IMR-90 (cell line): Measurements from ENCODE around the gene IL3RA. TPM values are rescaled to one million over a fixed set of nuclear protein-coding genes. Genes with fewer than 3 reads are reported as not detected.
"Not testable (repeated sequence)": the region's sequence is repeated elsewhere in the genome, so short reads cannot be mapped to it uniquely, and the experiment has no call there.

Source experiments
- ATAC-seq: fragments of 200-7000 bp; cut with Tn5 transposase; 2 replicates; pipeline ENCODE4 v1.9.1; 2020; ENCODE audit warnings: low read depth, mild to moderate bottlenecking, moderate library complexity
- BruUV-seq: library from RNA; stranded (reverse); fragments of 400-500 nt; replicated peaks from 2 replicates; lab custom pipeline; 2021; lab: Mats Ljungman, UMichigan
- CTCF ChIA-PET: fragments of 300-600 bp; formaldehyde crosslinking; extraction: SDS; loops from one replicate; lab custom pipeline; 2021; ENCODE audit warnings: antibody characterized with exemption; lab: Yijun Ruan, JAX
- POLR2A ChIA-PET: fragments of 300-600 bp; sonication (Branson Sonifier 250); formaldehyde crosslinking; loops from one replicate; lab custom pipeline; 2022; ENCODE audit warnings: antibody characterized with exemption; ENCODE audit not compliant: unreplicated experiment; lab: Charles Lee
- DNase-seq: peaks from one replicate; pipeline ENCODE4 v3.0.0; 2013
- H2AFZ ChIP-seq: replicated peaks from 2 replicates; pipeline ENCODE3; 2013; ENCODE audit warnings: low read length, mild to moderate bottlenecking; ENCODE audit not compliant: poor library complexity
- H2AK5ac ChIP-seq: 2 replicates; pipeline ENCODE4 v1.6.1; 2013; ENCODE audit warnings: low read depth, low read length, inconsistent platforms
- H2AK9ac ChIP-seq: replicated peaks from 2 replicates; pipeline ENCODE3; 2013; ENCODE audit warnings: mild to moderate bottlenecking, low read depth, low read length, moderate library complexity; ENCODE audit not compliant: poor library complexity
- H2BK120ac ChIP-seq: 2 replicates; pipeline ENCODE4 v1.6.1; 2013; ENCODE audit warnings: low read depth, low read length, inconsistent platforms
- H2BK15ac ChIP-seq: 3 replicates; pipeline ENCODE4 v1.6.1; 2013; ENCODE audit warnings: low read depth, low read length, inconsistent platforms
- H2BK20ac ChIP-seq: 2 replicates; pipeline ENCODE4 v1.6.1; 2013; ENCODE audit warnings: low read depth, mild to moderate bottlenecking, inconsistent platforms, low read length, moderate library complexity
- H2BK5ac ChIP-seq: 2 replicates; pipeline ENCODE4 v1.6.1; 2013; ENCODE audit warnings: mild to moderate bottlenecking, low read depth, low read length, inconsistent platforms; ENCODE audit not compliant: poor library complexity, severe bottlenecking
- H3K14ac ChIP-seq: replicated peaks from 2 replicates; pipeline ENCODE4 v1.6.1; 2013; ENCODE audit warnings: low read depth, low read length, inconsistent platforms
- H3K18ac ChIP-seq: 2 replicates; pipeline ENCODE4 v1.6.1; 2013; ENCODE audit warnings: low read depth, low read length, control low read depth
- H3K23ac ChIP-seq: 2 replicates; pipeline ENCODE4 v1.6.1; 2013; ENCODE audit warnings: low read depth, low read length, inconsistent platforms
- H3K27ac ChIP-seq: 2 replicates; pipeline ENCODE4 v1.5.1; 2013; ENCODE audit warnings: mild to moderate bottlenecking, control low read depth, low read length; ENCODE audit not compliant: insufficient read depth
- H3K27me3 ChIP-seq: 2 replicates; pipeline ENCODE4 v1.6.1; 2013; ENCODE audit warnings: low read length; ENCODE audit not compliant: control insufficient read depth, insufficient read depth
- H3K36me3 ChIP-seq: 2 replicates; pipeline ENCODE4 v1.6.1; 2013; ENCODE audit warnings: low read length, mixed read lengths; ENCODE audit not compliant: control insufficient read depth, insufficient read depth
- H3K4ac ChIP-seq: 2 replicates; pipeline ENCODE4 v1.6.1; 2013; ENCODE audit warnings: low read depth, low read length, inconsistent platforms
- H3K4me1 ChIP-seq: 2 replicates; pipeline ENCODE4 v1.6.1; 2013; ENCODE audit warnings: low read length, mixed read lengths; ENCODE audit not compliant: control insufficient read depth, insufficient read depth
- H3K4me2 ChIP-seq: 2 replicates; pipeline ENCODE4 v1.6.1; 2013; ENCODE audit warnings: low read depth, mild to moderate bottlenecking, control low read depth, low read length, moderate library complexity
- H3K4me3 ChIP-seq: 2 replicates; pipeline ENCODE4 v1.5.1; 2013; ENCODE audit warnings: low read depth, mild to moderate bottlenecking, control low read depth, low read length, moderate library complexity; ENCODE audit not compliant: insufficient read depth
- H3K56ac ChIP-seq: 2 replicates; pipeline ENCODE4 v1.6.1; 2013; ENCODE audit warnings: low read length, inconsistent platforms; ENCODE audit not compliant: insufficient read depth; ENCODE audit errors: extremely low read depth
- H3K79me1 ChIP-seq, 2 experiments: 2 replicates each; pipeline ENCODE4 v1.6.1; 2013; ENCODE audit warnings: low read length in 2 of 2, inconsistent platforms in 1 of 2, low read depth in 1 of 2
- H3K9ac ChIP-seq: 2 replicates; pipeline ENCODE4 v1.6.1; 2013; ENCODE audit warnings: low read depth, low read length, control low read depth
- H3K9me1 ChIP-seq: 2 replicates; pipeline ENCODE4 v1.6.1; 2013; ENCODE audit warnings: low read length, inconsistent platforms; ENCODE audit not compliant: insufficient read depth
- H3K9me3 ChIP-seq: 2 replicates; pipeline ENCODE4 v1.6.1; 2013; ENCODE audit warnings: low read length; ENCODE audit not compliant: control insufficient read depth, insufficient read depth
- H4K20me1 ChIP-seq: 2 replicates; pipeline ENCODE4 v1.6.1; 2013; ENCODE audit warnings: low read length, inconsistent platforms; ENCODE audit not compliant: insufficient read depth
- H4K5ac ChIP-seq: 2 replicates; pipeline ENCODE4 v1.6.1; 2013; ENCODE audit warnings: mild to moderate bottlenecking, low read depth, low read length, control low read depth
- H4K8ac ChIP-seq, 2 experiments: 2 replicates each; pipeline ENCODE4 v1.6.1; 2013; ENCODE audit warnings: low read depth in 2 of 2, low read length in 2 of 2, control low read depth in 1 of 2, inconsistent platforms in 1 of 2
- H4K91ac ChIP-seq: 2 replicates; pipeline ENCODE4 v1.6.1; 2013; ENCODE audit warnings: low read depth, low read length, inconsistent platforms; ENCODE audit not compliant: insufficient read depth
- CHD1 ChIP-seq: IDR thresholded peaks from 2 replicates; pipeline ENCODE4 v1.6.1; 2012; ENCODE audit warnings: low read depth, low read length, improper control_type of control experiment
- ELK1 ChIP-seq: fragments of 150-350 bp; IDR thresholded peaks from 2 replicates; pipeline ENCODE4 v1.6.1; 2016; ENCODE audit warnings: low read depth, mild to moderate bottlenecking, low read length, moderate library complexity, borderline replicate concordance
- MAZ ChIP-seq: IDR thresholded peaks from 2 replicates; pipeline ENCODE4 v1.6.1; 2012; ENCODE audit warnings: low read depth, mild to moderate bottlenecking, low read length, improper control_type of control experiment, moderate library complexity, borderline replicate concordance
- MXI1 ChIP-seq: IDR thresholded peaks from 2 replicates; pipeline ENCODE4 v1.6.1; 2012; ENCODE audit warnings: low read depth, mild to moderate bottlenecking, low read length, moderate library complexity, borderline replicate concordance
- NFE2L2 ChIP-seq: fragments of 150-350 bp; IDR thresholded peaks from 2 replicates; pipeline ENCODE4 v1.6.1; 2016; ENCODE audit warnings: low read depth, mild to moderate bottlenecking, low read length
- RAD21 ChIP-seq: IDR thresholded peaks from 2 replicates; pipeline ENCODE4 v1.6.1; 2012; ENCODE audit warnings: low read length, improper control_type of control experiment
- USF2 ChIP-seq: fragments of 150-350 bp; IDR thresholded peaks from 2 replicates; pipeline ENCODE4 v1.6.1; 2017; ENCODE audit warnings: mild to moderate bottlenecking, antibody characterized with exemption, low read length, low read depth
- WGBS, 2 experiments: methylation state at CpG; one replicate each; pipeline versions ENCODE4 v1.1.5 to v1.1.7; 2013; ENCODE audit warnings: missing lambda C conversion rate in 2 of 2; ENCODE audit not compliant: insufficient read length in 1 of 2; ENCODE audit errors: extremely low coverage in 2 of 2; 5-methylcytosine and 5-hydroxymethylcytosine counted together
- dilution Hi-C: fragments of 300-500 bp; cut with HindIII; formaldehyde crosslinking; loops from one replicate; pipeline ENCODE4 v1.14.3; 2018; ENCODE audit warnings: low sequenced_read_pairs; ENCODE audit not compliant: unreplicated experiment
- in situ Hi-C: fragments of 300-500 bp; cut with MboI; formaldehyde crosslinking; loops from 3 replicates; pipeline ENCODE4 v1.14.3; 2019; ENCODE audit warnings: low sequenced_read_pairs, inconsistent platforms, mixed read lengths
- intact Hi-C: fragments of 100-400 bp; cut with micrococcal nuclease; formaldehyde crosslinking; loops from 2 replicates; pipeline ENCODE4 v1.10.0; 2022
- polyA plus RNA-seq, 3 experiments: library from polyadenylated mRNA; depleted of rRNA; stranded (reverse); fragments of >200 nt; gene quantifications; 2 replicates each; pipeline ENCODE4 v1.2.3, GENCODE V29; 2012; ENCODE audit warnings: low replicate concordance in 1 of 3
- total RNA-seq: library from RNA; depleted of rRNA; stranded (reverse); fragments of >200 nt; gene quantifications from 2 replicates; pipeline ENCODE4 v1.2.3, GENCODE V29; 2012

The IL3RA gene
- total and polyA plus RNA-seq, 2 of the 4 experiments (the other 2 are of a cell fraction), result not detected

- ChIA-PET POLR2A (no interaction called here), CTCF (no interaction called here)
- Histone ChIP-seq H2AFZ (no peak overlapping the region), H3K9ac (no peak overlapping the region), H3K23ac (no peak overlapping the region), H3K4ac (no peak overlapping the region), H4K8ac (no peak overlapping the region), H3K9me3 (peaks cover 7% of the 10 kb centered on the region; the same call in 1 of the 2 replicates), H3K79me1 (no peaks in the 10 kb centered on the region), H2BK5ac (no peak overlapping the region), H4K91ac (no peak overlapping the region), H3K4me1 (no peaks in the 10 kb centered on the region), H2BK120ac (no peak overlapping the region), H3K18ac (no peak overlapping the region), H3K36me3 (no peaks in the 10 kb centered on the region), H2AK9ac (no peak overlapping the region), H4K20me1 (no peaks in the 10 kb centered on the region), H3K27me3 (no peaks in the 10 kb centered on the region), H2BK20ac (no peak overlapping the region), H3K27ac (no peak overlapping the region), H3K9me1 (no peaks in the 10 kb centered on the region), H3K4me3 (no peak overlapping the region), H2BK15ac (no peak overlapping the region), H3K4me2 (no peak overlapping the region), H3K14ac (no peak overlapping the region), H2AK5ac (no peak overlapping the region), H4K5ac (no peak overlapping the region), H3K56ac (no peak overlapping the region)
- DNase-seq, result no peak
- BruUV-seq, result no TSS peak
- dilution Hi-C loops, result no loop called here
- ATAC-seq, result no peak
- 100% methylated on average over 4 of the region's 12 CpGs; no CpG with 5 or more reads in 1 of the 2 experiments for WGBS, 2 experiments
- intact Hi-C loops, result no loop called here
- in situ Hi-C loops, result no loop called here
- TF ChIP-seq NFE2L2, result no peak
- TF ChIP-seq MAZ, result no peak
- TF ChIP-seq MXI1, result no peak
- TF ChIP-seq ELK1, result no peak
- TF ChIP-seq RAD21, result no peak
- TF ChIP-seq CHD1, result no peak
- TF ChIP-seq USF2, result no peak
These were observed 6.0 kb upstream of the IL3RA start for GRCh38 chrX:1330605-1331004.

- H3K4me3 ChIP-seq, H4K5ac ChIP-seq, H2BK15ac ChIP-seq, ATAC-seq, H4K8ac ChIP-seq, H3K14ac ChIP-seq, BruUV-seq, CTCF ChIA-PET, H4K91ac ChIP-seq, H3K27me3 ChIP-seq, intact Hi-C loops, H2AK9ac ChIP-seq, H3K9me1 ChIP-seq, H3K27ac ChIP-seq, H2AK5ac ChIP-seq, H2BK5ac ChIP-seq, in situ Hi-C loops, H3K9ac ChIP-seq, H3K4me1 ChIP-seq, H3K9me3 ChIP-seq, H3K56ac ChIP-seq, H3K79me1 ChIP-seq, H4K20me1 ChIP-seq, DNase-seq, dilution Hi-C loops, H3K23ac ChIP-seq, H3K36me3 ChIP-seq, POLR2A ChIA-PET, H3K4ac ChIP-seq, H3K18ac ChIP-seq, H2BK120ac ChIP-seq, H2BK20ac ChIP-seq, H2AFZ ChIP-seq, H3K4me2 ChIP-seq: not testable (repeated sequence)
- 100% methylated on average over 1 of the region's 4 CpGs; no CpG with 5 or more reads in 1 of the 2 experiments for whole genome bisulfite sequencing, 2 experiments
These were observed 4.2 kb upstream of the IL3RA start for GRCh38 chrX:1332433-1332832.
